BLaER1 (cell line): ENCODE data around the gene SURF2.

ENCODE experiments used
- H3K27ac ChIP-seq: shearing (Covaris generic); formaldehyde crosslinking; 2 replicates; pipeline ENCODE4 v1.8.1; 2022
- H3K27me3 ChIP-seq: shearing (Covaris generic); formaldehyde crosslinking; 2 replicates; pipeline ENCODE4 v1.8.1; 2022
- H3K36me3 ChIP-seq: shearing (Covaris generic); formaldehyde crosslinking; 2 replicates; pipeline ENCODE4 v1.8.1; 2022
- H3K4me1 ChIP-seq: shearing (Covaris generic); formaldehyde crosslinking; 2 replicates; pipeline ENCODE4 v1.8.1; 2022
- H3K4me2 ChIP-seq: shearing (Covaris generic); formaldehyde crosslinking; 2 replicates; pipeline ENCODE4 v1.8.1; 2022
- H3K4me3 ChIP-seq: shearing (Covaris generic); formaldehyde crosslinking; 2 replicates; pipeline ENCODE4 v1.8.1; 2022
- H3K9ac ChIP-seq: shearing (Covaris generic); formaldehyde crosslinking; 2 replicates; pipeline ENCODE4 v1.8.1; 2022
- H3K9me3 ChIP-seq: shearing (Covaris generic); formaldehyde crosslinking; 2 replicates; pipeline ENCODE4 v1.8.1; 2022
- H4K20me1 ChIP-seq: shearing (Covaris generic); formaldehyde crosslinking; 2 replicates; pipeline ENCODE4 v1.8.1; 2022
- Cebpa-rat ChIP-seq: shearing (Covaris generic); IDR thresholded peaks from 2 replicates; pipeline ENCODE4 v1.8.1; 2022

The SURF2 gene

DNA sequence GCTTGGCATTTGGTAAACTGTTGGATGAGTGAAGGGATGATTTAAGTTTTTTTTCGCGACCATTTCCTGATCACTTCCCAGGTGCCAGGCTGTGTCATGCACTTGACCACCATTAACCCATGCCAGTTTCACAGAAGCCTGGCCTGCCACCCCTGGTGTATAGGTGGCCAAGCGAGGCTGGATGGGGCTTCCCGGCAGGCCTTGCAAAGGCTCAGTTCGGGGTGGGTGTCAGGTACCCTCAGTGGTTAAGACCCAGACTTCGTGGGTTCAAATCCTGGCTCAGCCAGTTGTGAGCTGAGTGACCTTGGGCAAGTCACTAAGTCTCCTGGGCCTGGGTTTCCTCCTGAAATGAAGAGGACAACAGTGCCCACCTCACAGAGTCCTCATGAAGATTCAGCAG is 10.8 kb upstream of the SURF2 start:
- H4K20me1 ChIP-seq = peaks cover 62% of the 10 kb centered on the region
- no peak overlapping the region for H3K4me3 ChIP-seq
- no peak overlapping the region for H3K27ac ChIP-seq
- no peaks in the 10 kb centered on the region for H3K9me3 ChIP-seq
- H3K4me2 ChIP-seq = no peak overlapping the region
- H3K27me3 ChIP-seq = no peaks in the 10 kb centered on the region
- peaks cover 77% of the 10 kb centered on the region for H3K36me3 ChIP-seq
- peaks cover 68% of the 10 kb centered on the region for H3K4me1 ChIP-seq
- TF ChIP-seq Cebpa-rat = no peak
- peak overlapping the region; percentile 27; the same call in 1 of the 2 replicates for H3K9ac ChIP-seq

DNA sequence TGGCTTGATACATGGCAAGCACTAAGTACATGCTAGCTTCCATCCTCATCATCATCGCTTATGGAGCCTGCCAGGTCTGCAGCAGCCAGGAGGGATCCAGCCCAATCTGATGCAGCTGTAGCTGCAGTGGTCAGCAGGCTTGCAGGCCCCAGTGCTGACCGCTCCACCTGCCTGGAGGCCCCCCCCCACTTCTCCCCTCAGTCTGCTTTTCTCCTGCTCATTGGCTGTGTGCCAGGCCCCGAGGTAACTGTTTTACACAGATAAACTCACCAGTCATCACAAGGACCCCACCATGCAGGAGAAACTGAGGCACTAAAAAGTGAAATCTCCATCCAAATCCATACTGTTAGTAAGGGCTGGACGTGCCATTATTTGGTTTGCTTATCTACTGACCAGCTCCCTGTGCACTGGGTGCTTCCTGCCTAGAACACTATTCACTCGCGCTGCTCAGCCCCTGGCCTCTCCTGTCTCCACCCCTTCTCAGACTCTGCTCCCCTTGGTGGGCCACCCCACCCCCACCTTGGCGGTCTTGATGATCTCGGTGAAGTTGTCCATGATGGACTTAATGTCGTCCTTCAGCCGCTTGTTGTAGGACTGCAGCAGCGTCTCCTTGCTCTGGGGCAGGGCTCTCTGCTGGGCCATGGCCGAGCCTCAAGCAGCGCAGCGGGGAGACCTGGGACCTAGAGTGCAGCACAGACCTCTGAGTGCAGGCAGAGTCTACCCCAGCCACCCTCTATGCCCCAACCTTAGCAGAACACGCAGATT is 10.1 kb upstream of the SURF2 start:
- TF ChIP-seq Cebpa-rat = no peak
- Histone ChIP-seq H3K9ac (peak overlapping the region; percentile 100), H3K27me3 (no peaks in the 10 kb centered on the region), H3K4me1 (peaks cover 68% of the 10 kb centered on the region), H3K27ac (peak overlapping the region; percentile 100), H3K4me2 (peak overlapping the region; percentile 95), H3K4me3 (peak overlapping the region; percentile 98), H3K36me3 (peaks cover 77% of the 10 kb centered on the region), H3K9me3 (no peaks in the 10 kb centered on the region), H4K20me1 (peaks cover 68% of the 10 kb centered on the region)

DNA sequence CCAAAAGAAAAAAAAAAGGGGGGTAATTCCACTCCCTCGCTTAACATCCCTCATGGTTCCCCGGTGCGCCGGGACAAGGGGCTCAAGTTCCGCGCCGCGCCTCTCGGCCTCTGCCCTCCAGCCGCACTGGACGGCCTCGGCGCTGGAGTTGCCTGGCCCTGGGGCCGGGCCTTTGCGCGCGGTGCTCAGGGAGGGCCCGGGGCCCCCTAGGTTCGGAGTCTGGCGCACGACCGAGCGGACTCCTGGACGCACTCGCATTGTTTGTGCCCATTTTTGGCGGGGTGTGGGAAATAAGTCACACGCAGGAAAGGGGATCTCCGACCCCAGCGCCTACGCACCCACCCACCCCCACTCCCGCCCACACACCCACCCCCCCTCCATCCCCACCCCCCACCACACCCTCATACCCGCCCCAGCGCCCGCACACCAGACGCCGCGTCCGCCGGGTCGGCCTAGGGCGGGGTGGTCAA is 8.8 kb upstream of the SURF2 start:
- TF ChIP-seq Cebpa-rat = no peak

DNA sequence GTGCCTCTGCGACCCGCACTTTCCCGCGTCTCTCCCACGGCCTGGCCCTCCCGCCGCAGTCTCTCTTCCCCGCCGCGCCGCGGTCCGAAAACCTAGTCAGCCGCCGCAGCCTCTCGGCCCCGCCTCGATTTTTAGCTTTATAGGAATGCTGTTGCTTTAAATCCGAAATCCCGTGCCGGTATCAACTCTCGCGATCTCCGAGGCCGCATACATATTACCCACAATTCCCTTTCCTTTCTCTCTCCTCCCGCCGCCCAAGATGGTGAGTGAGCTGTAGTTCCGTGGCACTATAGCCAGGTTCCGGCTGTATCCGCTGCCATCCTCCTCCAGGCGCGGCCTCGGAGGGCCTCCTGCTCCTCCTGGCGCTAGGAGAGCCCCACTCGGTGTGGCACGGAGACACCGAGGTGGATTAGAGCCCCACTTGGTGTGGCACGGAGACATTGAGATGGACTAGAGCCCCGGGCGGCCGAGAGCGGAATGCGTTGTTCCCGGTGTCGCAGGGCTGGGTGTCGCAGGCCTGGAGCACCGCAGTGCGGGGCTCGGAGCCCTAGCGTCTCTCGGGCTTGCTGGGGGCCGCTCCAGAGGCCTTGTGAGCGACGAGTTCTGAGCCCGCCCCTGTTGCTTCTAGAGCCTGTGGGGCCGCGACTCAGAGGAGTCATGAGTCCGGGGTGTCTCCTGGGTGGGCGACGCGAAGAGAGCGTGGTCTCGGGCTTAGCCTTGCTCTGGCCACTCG is 8.2 kb upstream of the SURF2 start, which contains the start of the genes MED22 and RPL7A:
TSS of gene MED22 (minus strand) at position 147 of the 733 bp plus-strand sequence. CDS start 1,469 bp downstream, outside the sequence.
TSS of gene RPL7A (plus strand) at position 234 of the 733 bp plus-strand sequence. CDS start at position 260, 26 bp downstream.
- no peaks in the 10 kb centered on the region for H3K27me3 ChIP-seq
- no peak for TF ChIP-seq Cebpa-rat
- peak within 1 kb of the TSS; percentile 100 for H3K9ac ChIP-seq
- H4K20me1 ChIP-seq = peaks cover 73% of the 10 kb centered on the region
- peaks cover 77% of the 10 kb centered on the region for H3K36me3 ChIP-seq
- no peaks in the 10 kb centered on the region for H3K9me3 ChIP-seq
- peaks cover 66% of the 10 kb centered on the region for H3K4me1 ChIP-seq
- H3K4me2 ChIP-seq = peak within 1 kb of the TSS; percentile 97
- peak within 1 kb of the TSS; percentile 100 for H3K27ac ChIP-seq
- H3K4me3 ChIP-seq = peak within 1 kb of the TSS; percentile 98

More for the DNA sequence above, 8.8 kb upstream of the SURF2 start:
- Histone ChIP-seq H3K27me3 (no peaks in the 10 kb centered on the region), H3K36me3 (peaks cover 77% of the 10 kb centered on the region), H3K27ac (peak overlapping the region; percentile 100), H4K20me1 (peaks cover 73% of the 10 kb centered on the region), H3K9me3 (no peaks in the 10 kb centered on the region), H3K4me1 (peaks cover 66% of the 10 kb centered on the region), H3K4me3 (peak overlapping the region; percentile 98), H3K9ac (peak overlapping the region; percentile 100), H3K4me2 (peak overlapping the region; percentile 95)

DNA sequence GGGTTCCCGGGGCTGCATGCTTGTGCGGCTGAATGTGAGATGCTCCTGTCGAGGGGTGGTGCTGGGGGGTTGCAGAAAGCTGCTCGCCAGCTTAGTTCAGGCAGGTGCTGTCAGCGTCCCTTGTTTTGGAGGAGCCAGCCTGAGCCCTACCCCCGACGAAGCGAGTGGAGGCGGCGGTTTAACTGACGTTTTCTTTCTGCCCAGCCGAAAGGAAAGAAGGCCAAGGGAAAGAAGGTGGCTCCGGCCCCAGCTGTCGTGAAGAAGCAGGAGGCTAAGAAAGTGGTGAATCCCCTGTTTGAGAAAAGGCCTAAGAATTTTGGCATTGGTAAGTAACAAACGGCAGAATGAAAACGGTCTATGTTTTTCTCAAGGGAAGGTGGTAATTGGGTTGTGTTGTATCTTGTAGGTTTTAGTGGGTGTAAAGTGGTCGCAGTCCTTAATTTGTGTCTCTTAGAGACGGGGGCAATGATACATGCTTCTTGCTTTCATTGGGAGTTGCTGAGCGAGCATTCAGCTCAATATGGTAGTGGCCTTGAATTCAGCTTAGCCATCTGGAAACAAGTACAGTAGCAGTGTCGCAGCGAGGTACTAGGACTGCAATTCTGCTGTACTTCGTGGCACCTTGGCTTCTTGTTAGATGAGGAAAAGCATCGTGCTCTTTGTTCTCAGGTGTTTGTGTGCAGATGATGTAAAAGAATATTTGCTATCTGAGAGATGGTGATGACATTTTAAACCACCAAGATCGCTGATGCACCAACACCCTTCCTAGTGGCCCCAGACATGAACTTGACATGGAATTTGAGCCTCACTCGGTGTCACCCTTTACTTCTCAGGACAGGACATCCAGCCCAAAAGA is 7.4 kb upstream of the SURF2 start:
- Histone ChIP-seq H3K27ac (peak overlapping the region; percentile 100), H3K4me2 (peak overlapping the region; percentile 97), H3K9ac (peak overlapping the region; percentile 100), H3K4me1 (peaks cover 61% of the 10 kb centered on the region), H4K20me1 (peaks cover 79% of the 10 kb centered on the region), H3K27me3 (no peaks in the 10 kb centered on the region), H3K4me3 (peak overlapping the region; percentile 98), H3K9me3 (no peaks in the 10 kb centered on the region), H3K36me3 (peaks cover 76% of the 10 kb centered on the region)
- no peak for TF ChIP-seq Cebpa-rat

DNA sequence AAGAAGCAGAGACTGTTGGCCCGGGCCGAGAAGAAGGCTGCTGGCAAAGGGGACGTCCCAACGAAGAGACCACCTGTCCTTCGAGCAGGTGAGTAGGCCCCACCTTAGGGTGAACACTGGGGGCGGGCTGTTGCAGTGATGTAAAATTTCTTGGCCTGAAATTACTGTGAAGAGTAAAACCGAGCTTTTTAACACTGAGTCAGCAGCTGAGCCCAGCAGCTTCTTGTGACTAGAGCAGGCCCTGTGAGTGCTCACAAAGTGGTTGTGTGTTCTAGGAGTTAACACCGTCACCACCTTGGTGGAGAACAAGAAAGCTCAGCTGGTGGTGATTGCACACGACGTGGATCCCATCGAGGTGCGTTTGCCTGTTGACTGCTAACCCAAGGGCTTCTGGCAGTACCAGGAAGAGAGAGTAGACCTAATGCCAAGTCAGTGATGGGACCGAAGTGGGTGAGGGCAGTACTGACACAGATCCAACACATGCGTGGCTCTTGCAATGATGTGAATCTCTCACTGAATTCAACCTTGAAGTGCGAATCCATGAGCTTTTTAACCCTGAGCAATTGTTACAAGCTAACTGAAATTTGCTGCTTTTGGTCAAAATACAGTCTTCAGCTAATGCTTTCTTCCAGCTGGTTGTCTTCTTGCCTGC is 6.3 kb upstream of the SURF2 start:
- peaks cover 65% of the 10 kb centered on the region for H3K36me3 ChIP-seq

DNA sequence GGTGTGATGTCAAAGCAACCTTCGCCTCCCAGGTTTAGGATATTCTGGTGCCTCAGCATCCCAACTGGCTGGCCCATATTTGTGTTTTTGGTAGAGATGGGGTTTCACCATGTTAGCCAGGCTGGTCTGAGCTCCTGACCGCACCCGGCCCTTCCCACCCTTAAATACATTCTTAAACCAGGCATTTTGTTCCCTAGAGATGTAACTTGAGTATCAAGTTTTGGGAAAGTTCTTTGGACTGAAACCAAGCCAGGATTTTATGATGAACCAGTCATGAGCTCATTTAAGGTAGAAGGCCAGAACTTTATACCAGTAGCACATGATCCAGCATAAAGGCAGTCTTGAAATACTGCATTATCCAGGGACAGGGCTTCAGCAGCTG is 4.8 kb upstream of the SURF2 start:
- no peak for TF ChIP-seq Cebpa-rat
- peak overlapping the region; percentile 43 for H3K9ac ChIP-seq
- peaks cover 51% of the 10 kb centered on the region for H3K36me3 ChIP-seq

More for the DNA sequence above, 6.3 kb upstream of the SURF2 start:
- Histone ChIP-seq H3K4me1 (peaks cover 66% of the 10 kb centered on the region), H3K27me3 (no peaks in the 10 kb centered on the region), H3K4me2 (peak overlapping the region; percentile 97), H3K4me3 (peak overlapping the region; percentile 98), H3K9me3 (no peaks in the 10 kb centered on the region), H3K27ac (0 out of 2 replicates have a peak overlapping the region, but pooled peaks have one; percentile 1), H3K9ac (peak overlapping the region; percentile 100), H4K20me1 (peaks cover 85% of the 10 kb centered on the region)
- no peak for TF ChIP-seq Cebpa-rat

DNA sequence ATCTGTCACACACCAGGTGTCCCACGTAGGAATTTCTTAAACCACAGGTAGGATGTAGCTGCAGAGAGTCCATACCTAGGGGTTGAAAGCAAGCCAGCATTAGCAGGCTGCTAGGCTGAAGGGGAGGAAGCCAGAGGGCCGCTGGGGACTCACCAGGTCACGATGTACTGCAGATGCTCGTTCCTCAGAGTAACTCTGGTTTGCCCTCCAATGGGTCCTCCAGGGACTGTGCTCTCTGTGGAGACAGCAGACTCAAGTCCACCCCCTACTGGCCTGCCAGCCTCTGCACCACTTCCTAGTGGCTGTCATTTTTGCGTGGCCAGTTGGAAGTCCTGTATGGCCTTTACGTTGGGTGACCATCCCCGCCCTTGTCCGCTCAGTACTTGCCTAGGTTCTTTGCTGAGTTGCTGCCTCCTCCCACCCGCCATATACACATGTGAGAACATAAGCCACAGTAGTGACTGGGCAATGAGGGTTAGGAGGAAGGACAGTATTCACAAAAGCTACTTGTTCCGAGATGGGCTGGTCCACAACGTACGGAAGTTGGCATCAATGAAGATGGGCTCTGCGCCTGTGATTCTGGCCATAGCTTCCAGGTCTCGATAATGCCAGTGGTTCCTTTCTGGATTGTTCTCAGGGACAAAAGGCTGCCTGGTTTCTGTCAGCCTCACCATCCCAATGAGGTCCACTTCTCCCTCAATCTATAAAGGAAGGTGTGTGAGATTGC is 4.3 kb upstream of the SURF2 start:
- Histone ChIP-seq H4K20me1 (peaks cover 78% of the 10 kb centered on the region), H3K4me2 (peak overlapping the region; percentile 97), H3K9me3 (no peaks in the 10 kb centered on the region), H3K4me3 (no peak overlapping the region), H3K4me1 (peaks cover 64% of the 10 kb centered on the region), H3K27me3 (no peaks in the 10 kb centered on the region), H3K36me3 (peaks cover 51% of the 10 kb centered on the region), H3K9ac (peak overlapping the region; percentile 43), H3K27ac (no peak overlapping the region)
- TF ChIP-seq Cebpa-rat = no peak

More for the DNA sequence above, 4.8 kb upstream of the SURF2 start:
- Histone ChIP-seq H3K4me2 (peak overlapping the region; percentile 97), H3K27me3 (no peaks in the 10 kb centered on the region), H3K4me1 (peaks cover 66% of the 10 kb centered on the region), H4K20me1 (peaks cover 81% of the 10 kb centered on the region), H3K9me3 (no peaks in the 10 kb centered on the region), H3K27ac (no peak overlapping the region), H3K4me3 (no peak overlapping the region)
